Naive thymus-derived CD8-positive, alpha-beta T cell (primary cell): Measurements from ENCODE around the gene EXOSC9. TPM values are rescaled to one million over a fixed set of nuclear protein-coding genes. Genes with fewer than 3 reads are reported as not detected.
A peak's percentile ranks its signal among the peaks of the same experiment; 100 is the strongest.

Experiments used
- ATAC-seq, 2 donors: fragments of 150-1000 bp; cut with Tn5 transposase in 1 of 2; sonication (Bioruptor Pico), chemical (Tn5 transposase) in 1 of 2; 1 replicate in 1 of 2; 2 replicates in 1 of 2; pipeline ENCODE4 v1.10.0; 2021; ENCODE audit warnings: mild to moderate bottlenecking in 2 of 2, moderate library complexity in 2 of 2
- POLR2A ChIA-PET: fragments of 350-600 bp; sonication (Branson Sonifier 250); formaldehyde crosslinking; loops from one replicate; lab custom pipeline; 2021; ENCODE audit warnings: antibody characterized with exemption; lab: Charles Lee
- DNase-seq, 10 donors: peaks; one replicate each; pipeline versions ENCODE4 v3.0.0 to v3.0.0-alpha.2; 2020 to 2022
- H3K27ac Mint-ChIP-seq, 10 donors: one replicate each; pipeline ENCODE4 v1.8.0; 2020 to 2022; ENCODE audit warnings: mild to moderate bottlenecking in 10 of 10, mixed read lengths in 10 of 10, moderate library complexity in 4 of 10, inconsistent platforms in 1 of 10
- H3K27me3 Mint-ChIP-seq, 5 donors: one replicate each; pipeline ENCODE4 v1.8.0; 2021 to 2022; ENCODE audit warnings: mixed read lengths in 5 of 5
- H3K36me3 Mint-ChIP-seq, 3 donors: one replicate each; pipeline ENCODE4 v1.8.0; 2020 to 2022; ENCODE audit warnings: mixed read lengths in 3 of 3, mild to moderate bottlenecking in 2 of 3, inconsistent platforms in 1 of 3
- H3K4me1 Mint-ChIP-seq, 4 donors: one replicate each; pipeline ENCODE4 v1.8.0; 2021 to 2022; ENCODE audit warnings: mixed read lengths in 4 of 4
- H3K4me3 Mint-ChIP-seq, 10 donors: one replicate each; pipeline ENCODE4 v1.8.0; 2020 to 2022; ENCODE audit warnings: mild to moderate bottlenecking in 10 of 10, mixed read lengths in 10 of 10, moderate library complexity in 6 of 10, inconsistent platforms in 1 of 10
- H3K9me3 Mint-ChIP-seq, 9 donors: one replicate each; pipeline ENCODE4 v1.8.0; 2020 to 2022; ENCODE audit warnings: mixed read lengths in 9 of 9, mild to moderate bottlenecking in 3 of 9, inconsistent platforms in 1 of 9, moderate library complexity in 1 of 9
- polyA plus RNA-seq, 3 donors: library from polyadenylated mRNA; unstranded; fragments of 300-500 nt; fragmentation: Illumina TruSeq; gene quantifications; one replicate each; pipeline ENCODE4 v1.2.3, GENCODE V29; 2021
- total RNA-seq, 8 experiments: library from RNA in 2 of 8; stranded (reverse) in 2 of 8; gene quantifications; one replicate each; pipeline ENCODE4 v1.2.3 and lab custom pipeline; 2021 to 2026

Gene EXOSC9
- total and polyA plus RNA-seq, 5 experiments from 2014 or later = 37.0 to 45.7 (median 41.6) TPM

DNA sequence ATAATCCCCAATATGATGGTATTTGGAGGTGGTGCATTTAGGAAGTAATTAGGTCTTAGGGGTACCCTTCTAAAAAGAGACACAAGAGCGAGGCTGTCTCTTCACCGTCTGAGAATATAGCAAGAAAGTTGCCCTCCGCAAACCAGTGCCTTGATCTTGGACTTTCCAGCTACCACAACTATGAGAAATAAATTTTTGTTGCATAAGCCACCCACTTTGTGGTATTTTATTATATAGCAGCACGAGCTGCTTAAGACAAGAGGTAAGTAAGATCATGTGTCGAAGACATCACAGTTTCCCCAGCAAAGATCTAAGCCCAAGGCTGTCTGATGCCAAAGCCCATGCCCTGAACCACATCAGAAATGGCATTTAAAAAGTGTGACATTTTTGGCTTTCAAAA lies 9.6 kb upstream of the EXOSC9 start:
- Mint-ChIP-seq H3K4me1 (peaks cover 0 to 5% (median 3%) of the 10 kb centered on the region in 4 donors), H3K27ac (no peak overlapping the region), H3K27me3 (peaks cover 14 to 33% (median 20%) of the 10 kb centered on the region in 5 donors), H3K9me3 (no peaks in the 10 kb centered on the region), H3K36me3 (no peaks in the 10 kb centered on the region), H3K4me3 (no peak overlapping the region)
- POLR2A ChIA-PET = no interaction called here
- no peak for DNase-seq
- no peak for ATAC-seq

DNA sequence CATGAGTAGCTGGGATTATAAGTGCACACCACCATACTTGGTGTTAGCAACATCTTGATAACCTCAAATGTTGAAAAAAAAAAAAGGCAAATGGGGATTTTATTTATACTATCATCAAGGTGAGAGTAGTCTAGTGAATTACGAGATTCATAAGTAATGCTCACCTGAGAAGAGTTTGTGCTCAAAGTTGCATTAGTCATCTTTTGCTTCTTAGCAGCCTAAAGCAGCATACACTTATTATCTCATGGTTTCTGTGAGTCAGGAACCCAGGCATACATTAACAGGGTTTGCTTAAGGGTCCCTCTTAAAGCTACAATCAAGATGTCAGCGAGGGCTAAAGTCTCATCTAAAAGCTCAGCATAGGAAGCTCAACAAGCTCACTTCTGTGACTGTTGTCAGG lies 8.2 kb upstream of the EXOSC9 start:
- Mint-ChIP-seq H3K27me3 (peaks cover 9 to 25% (median 15%) of the 10 kb centered on the region in 5 donors), H3K36me3 (no peaks in the 10 kb centered on the region), H3K4me3 (no peak overlapping the region), H3K27ac (no peak overlapping the region), H3K9me3 (no peaks in the 10 kb centered on the region), H3K4me1 (peaks cover 0 to 5% (median 3%) of the 10 kb centered on the region in 4 donors)
- ATAC-seq = no peak
- POLR2A ChIA-PET = no interaction called here
- DNase-seq = no peak

DNA sequence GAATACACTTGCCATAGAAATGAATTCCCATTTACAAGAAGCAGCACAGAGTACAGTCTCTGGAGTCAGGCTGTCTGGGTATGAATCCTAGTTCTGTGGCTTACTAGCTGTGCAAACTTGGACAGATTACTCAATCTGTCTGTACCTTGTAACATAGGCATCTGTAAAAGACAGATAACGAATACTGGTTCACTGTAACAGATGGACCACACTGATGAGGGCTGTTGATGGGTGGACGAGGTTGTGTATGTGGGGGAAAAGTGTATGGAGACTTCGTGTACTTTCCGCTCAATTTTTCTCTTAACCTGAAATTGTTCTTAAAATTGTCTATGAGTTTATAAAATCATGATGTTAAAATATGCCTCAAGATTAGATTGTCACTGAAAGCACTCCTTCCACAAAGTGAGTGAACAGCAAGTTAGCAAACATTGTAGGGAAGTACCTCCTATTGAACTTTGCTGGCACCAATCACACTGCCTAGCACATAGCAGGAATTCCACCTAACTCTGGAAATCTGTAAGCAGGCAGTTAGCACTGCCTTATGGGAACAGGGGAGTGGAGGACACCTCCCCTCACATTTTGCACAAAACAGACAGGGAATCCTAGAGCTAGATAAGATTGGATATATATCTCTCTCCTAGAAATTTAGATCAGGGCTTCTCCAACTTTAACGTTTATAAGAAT lies 6.5 kb upstream of the EXOSC9 start:
- POLR2A ChIA-PET = no interaction called here

DNA sequence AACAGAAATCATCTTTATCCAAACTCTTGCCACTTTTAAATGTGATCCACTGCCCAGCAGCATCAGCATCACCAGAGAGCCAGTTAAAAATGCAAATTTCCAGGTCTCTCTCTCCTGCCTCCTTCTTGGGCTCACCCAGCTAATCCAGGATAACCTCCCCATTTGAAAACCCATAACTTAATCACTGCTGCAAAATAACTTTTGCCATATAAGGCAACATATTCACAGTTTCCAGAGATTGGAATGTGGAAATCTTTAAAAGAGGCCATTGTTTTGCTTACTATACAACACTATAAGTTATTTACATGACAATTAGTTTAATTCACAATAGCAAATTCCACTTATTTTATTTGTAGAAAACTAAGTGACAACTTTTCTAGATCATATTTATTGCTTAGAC lies 4.8 kb upstream of the EXOSC9 start:
- Mint-ChIP-seq H3K4me1 (peaks cover 10 to 30% (median 26%) of the 10 kb centered on the region in 4 donors), H3K27ac (no peak overlapping the region), H3K4me3 (no peak overlapping the region), H3K36me3 (peaks cover 0 to 5% (median 4%) of the 10 kb centered on the region in 3 donors), H3K9me3 (no peaks in the 10 kb centered on the region), H3K27me3 (peaks cover 0 to 7% (median 1%) of the 10 kb centered on the region in 5 donors)
- DNase-seq (no peak), ATAC-seq (no peak)
- POLR2A ChIA-PET = no interaction called here

More for the DNA sequence above, 6.5 kb upstream of the EXOSC9 start:
- Mint-ChIP-seq H3K4me3 (no peak overlapping the region), H3K4me1 (peaks cover 2 to 14% (median 10%) of the 10 kb centered on the region in 4 donors), H3K27ac (no peak overlapping the region), H3K36me3 (peaks cover 0 to 2% (median 0%) of the 10 kb centered on the region in 3 donors), H3K27me3 (peaks cover 1 to 11% (median 4%) of the 10 kb centered on the region in 5 donors), H3K9me3 (no peaks in the 10 kb centered on the region)
- ATAC-seq = no peak
- no peak for DNase-seq

DNA sequence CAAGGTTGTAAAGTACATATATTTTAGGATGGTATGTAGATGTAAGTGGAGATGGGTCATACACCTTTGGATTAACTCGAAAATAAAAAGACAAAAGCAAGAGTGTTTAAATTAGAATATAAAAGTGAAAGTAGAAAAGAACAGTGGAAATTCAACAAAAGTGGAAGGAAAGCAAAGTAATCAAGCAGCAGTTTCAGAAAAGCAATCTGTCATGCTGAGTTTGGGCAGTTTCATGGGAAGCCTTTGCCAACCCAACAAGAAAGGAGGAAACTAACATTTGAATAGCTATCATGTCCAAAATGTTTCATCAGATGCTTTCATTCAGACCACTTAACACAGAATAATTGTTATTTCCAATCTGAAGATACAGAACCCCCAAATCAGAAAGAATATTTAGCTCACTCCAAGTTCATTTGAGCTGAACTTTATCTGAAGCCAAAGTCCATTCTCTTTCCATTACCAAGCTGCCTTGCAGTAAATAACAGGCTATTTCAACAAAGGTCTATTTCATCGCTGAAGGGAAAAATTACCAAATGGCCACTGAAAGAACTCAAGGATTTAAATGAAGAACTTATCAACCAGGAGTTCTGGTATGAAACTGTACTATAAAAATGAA lies 1.8 kb upstream of the EXOSC9 start:
- peaks cover 13 to 44% (median 42%) of the 10 kb centered on the region in 4 donors for H3K4me1 Mint-ChIP-seq
- POLR2A ChIA-PET = interaction anchor here (3.8 kb wide), 1 partner anchor 25 kb away, joined by 26 read pairs; the partner anchor contains the start of gene CCNA2
- no peaks in the 10 kb centered on the region for H3K9me3 Mint-ChIP-seq
- peak overlapping the region; percentile 4 to 99 (median 62) for H3K4me3 Mint-ChIP-seq
- ATAC-seq (no peak), DNase-seq (no peak)
- peak overlapping the region; percentile 9 to 100 (median 98) for H3K27ac Mint-ChIP-seq
- peaks cover 0 to 6% (median 0%) of the 10 kb centered on the region in 5 donors for H3K27me3 Mint-ChIP-seq
- H3K36me3 Mint-ChIP-seq = peaks cover 4 to 15% (median 5%) of the 10 kb centered on the region in 3 donors

DNA sequence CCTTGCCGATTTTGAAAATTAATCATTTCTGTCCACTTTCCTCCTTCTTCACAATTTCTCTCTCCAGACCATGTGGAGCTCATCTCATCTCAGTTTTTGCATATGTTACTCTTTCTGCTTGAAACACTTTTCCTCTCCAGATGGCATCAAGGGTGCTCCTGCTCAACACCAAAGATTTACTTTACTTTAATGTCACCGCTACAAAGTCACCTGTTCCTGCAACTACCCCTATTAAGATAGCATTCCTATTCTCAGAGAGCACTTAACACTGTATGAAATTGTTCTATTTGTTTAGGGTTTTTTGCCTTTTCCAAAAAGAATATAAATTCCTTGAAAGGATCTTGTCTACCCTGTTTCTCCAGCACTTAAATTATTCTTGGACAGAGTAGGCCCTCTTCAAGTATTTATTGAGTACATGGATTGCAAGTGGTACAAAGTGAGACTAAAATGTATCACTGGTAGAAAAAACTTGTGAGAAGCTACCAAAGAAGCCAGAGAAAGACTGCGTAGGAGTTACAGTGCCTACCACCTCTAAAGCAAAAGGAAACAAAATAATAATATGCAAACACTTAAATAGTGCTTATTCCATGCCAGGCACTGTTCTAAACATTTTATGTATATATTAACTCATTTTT lies 1.1 kb upstream of the EXOSC9 start:
- no peaks in the 10 kb centered on the region for H3K9me3 Mint-ChIP-seq
- peaks cover 13 to 47% (median 45%) of the 10 kb centered on the region in 4 donors for H3K4me1 Mint-ChIP-seq
- DNase-seq = no peak
- POLR2A ChIA-PET = interaction anchor here (1.7 to 3.8 kb wide), 3 partner anchors 22 to 70 kb away, joined by 5 to 26 read pairs (median 9); partner anchors contain the start of genes BBS7 and CCNA2
- peaks cover 4 to 20% (median 5%) of the 10 kb centered on the region in 3 donors for H3K36me3 Mint-ChIP-seq
- peaks cover 0 to 4% (median 0%) of the 10 kb centered on the region in 5 donors for H3K27me3 Mint-ChIP-seq
- H3K27ac Mint-ChIP-seq = peak overlapping the region; percentile 97 to 100 (median 99)
- ATAC-seq = no peak
- peak overlapping the region; percentile 88 to 99 (median 95) for H3K4me3 Mint-ChIP-seq

DNA sequence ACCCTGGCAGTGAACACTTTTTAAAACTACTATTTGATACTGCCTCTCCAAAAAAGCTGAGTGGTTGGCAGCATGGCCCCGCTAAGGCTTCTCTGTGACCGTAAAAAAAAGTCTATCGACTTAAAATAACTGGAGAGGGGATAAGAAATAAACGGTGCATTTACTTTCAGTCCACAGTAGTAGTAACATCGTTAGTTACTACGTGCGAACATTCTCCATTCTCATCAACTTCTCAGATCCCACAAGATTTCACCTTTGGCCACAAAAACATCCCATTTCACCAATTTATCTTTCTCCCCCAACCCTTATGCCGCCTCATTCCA lies 524 bp upstream of the EXOSC9 start:
- POLR2A ChIA-PET = interaction anchor here (1.3 to 3.8 kb wide), 5 partner anchors 21 to 351 kb away, joined by 3 to 26 read pairs (median 5); partner anchors contain the start of genes BBS7, BLTP1 and CCNA2

DNA sequence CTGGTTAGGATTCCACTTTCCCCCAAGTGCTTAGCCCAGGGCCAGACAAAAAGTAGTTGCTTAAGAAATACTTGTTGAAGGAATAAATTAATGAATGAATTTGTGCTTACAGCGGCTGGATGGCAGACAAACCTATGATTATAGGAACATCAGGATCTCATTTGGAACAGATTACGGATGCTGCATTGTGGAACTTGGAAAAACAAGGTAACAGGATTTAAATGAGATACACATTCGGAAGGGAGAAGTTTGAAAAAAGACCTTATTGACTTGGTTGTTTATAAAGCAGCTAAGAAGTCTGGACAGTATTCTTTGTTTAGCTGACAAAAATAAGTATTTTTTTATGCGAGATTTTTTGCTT lies 572 bp downstream of the EXOSC9 start:
- ATAC-seq (no peak), DNase-seq (no peak)
- H3K27me3 Mint-ChIP-seq = peaks cover 0 to 4% (median 0%) of the 10 kb centered on the region in 5 donors
- peaks cover 5 to 37% (median 15%) of the 10 kb centered on the region in 3 donors for H3K36me3 Mint-ChIP-seq
- peaks cover 11 to 52% (median 43%) of the 10 kb centered on the region in 4 donors for H3K4me1 Mint-ChIP-seq
- peak overlapping the region; percentile 88 to 99 (median 95) for H3K4me3 Mint-ChIP-seq
- H3K27ac Mint-ChIP-seq = peak overlapping the region; percentile 97 to 100 (median 99)
- POLR2A ChIA-PET = interaction anchor here (1.3 to 3.8 kb wide), 4 partner anchors 20 to 350 kb away, joined by 3 to 26 read pairs (median 6); partner anchors contain the start of genes BLTP1 and CCNA2
- H3K9me3 Mint-ChIP-seq = no peaks in the 10 kb centered on the region

More for the DNA sequence above, 524 bp upstream of the EXOSC9 start:
- H3K27me3 Mint-ChIP-seq = peaks cover 0 to 4% (median 0%) of the 10 kb centered on the region in 5 donors
- H3K4me3 Mint-ChIP-seq = peak overlapping the region; percentile 88 to 99 (median 95)
- H3K4me1 Mint-ChIP-seq = peaks cover 11 to 52% (median 44%) of the 10 kb centered on the region in 4 donors
- no peaks in the 10 kb centered on the region for H3K9me3 Mint-ChIP-seq
- DNase-seq (no peak), ATAC-seq (peak; percentile 37 to 38)
- H3K36me3 Mint-ChIP-seq = peaks cover 5 to 26% (median 9%) of the 10 kb centered on the region in 3 donors
- H3K27ac Mint-ChIP-seq = peak overlapping the region; percentile 97 to 100 (median 99)

DNA sequence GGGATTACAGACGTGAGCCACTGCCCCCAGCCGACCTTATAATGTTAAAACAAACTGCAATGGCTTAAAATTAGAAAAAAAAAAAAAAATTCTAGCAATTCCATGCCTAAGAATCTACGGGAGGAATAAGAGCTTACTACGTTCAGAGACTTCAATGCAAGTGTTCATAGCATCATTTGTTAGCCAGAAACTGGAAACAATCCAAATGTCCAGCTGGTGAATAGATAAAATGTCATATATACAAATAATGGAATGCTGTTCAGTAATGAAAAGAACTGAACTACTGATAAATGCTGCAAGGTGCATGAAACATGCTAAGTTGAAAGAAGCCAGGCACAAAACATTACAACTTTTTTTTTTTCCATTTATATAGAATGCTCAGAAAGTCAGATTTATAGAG lies 5.3 kb downstream of the EXOSC9 start:
- DNase-seq (no peak), ATAC-seq (no peak)
- Mint-ChIP-seq H3K9me3 (no peaks in the 10 kb centered on the region), H3K27me3 (no peaks in the 10 kb centered on the region), H3K27ac (peak overlapping the region in 1 of 10 donors; percentile 40), H3K4me3 (no peak overlapping the region), H3K36me3 (peaks cover 0 to 79% (median 23%) of the 10 kb centered on the region in 3 donors), H3K4me1 (peaks cover 5 to 33% (median 23%) of the 10 kb centered on the region in 4 donors)
- POLR2A ChIA-PET = interaction anchor here (0.7 kb wide), 1 partner anchor 988 kb away, joined by 3 read pairs; no protein-coding TSS in a partner anchor

DNA sequence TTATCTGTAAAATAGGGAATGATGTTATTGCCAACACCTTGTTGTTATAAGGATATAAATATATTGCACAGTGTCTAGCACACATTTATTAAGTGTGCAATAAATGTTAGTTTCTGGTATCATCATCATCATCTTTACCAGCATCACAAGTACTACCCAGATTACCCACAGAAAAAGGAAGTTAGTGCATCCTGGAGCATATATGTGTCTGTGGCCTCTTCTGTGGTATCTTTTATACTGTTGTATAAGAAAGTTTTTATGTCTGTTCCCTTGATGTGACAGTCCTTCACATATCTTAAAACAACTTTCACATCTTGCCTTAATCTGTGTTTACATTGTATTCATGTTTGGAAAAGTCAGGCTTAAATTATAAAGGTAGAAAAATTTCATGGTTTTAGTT lies 10.0 kb downstream of the EXOSC9 start:
- Mint-ChIP-seq H3K27me3 (no peaks in the 10 kb centered on the region), H3K9me3 (no peaks in the 10 kb centered on the region), H3K36me3 (peaks cover 3 to 89% (median 24%) of the 10 kb centered on the region in 3 donors), H3K4me3 (no peak overlapping the region), H3K27ac (peak overlapping the region in 5 of 10 donors; percentile 5 to 73 (median 11)), H3K4me1 (peaks cover 0 to 14% (median 4%) of the 10 kb centered on the region in 4 donors)
- POLR2A ChIA-PET = no interaction called here
- DNase-seq = no peak
- ATAC-seq = no peak

DNA sequence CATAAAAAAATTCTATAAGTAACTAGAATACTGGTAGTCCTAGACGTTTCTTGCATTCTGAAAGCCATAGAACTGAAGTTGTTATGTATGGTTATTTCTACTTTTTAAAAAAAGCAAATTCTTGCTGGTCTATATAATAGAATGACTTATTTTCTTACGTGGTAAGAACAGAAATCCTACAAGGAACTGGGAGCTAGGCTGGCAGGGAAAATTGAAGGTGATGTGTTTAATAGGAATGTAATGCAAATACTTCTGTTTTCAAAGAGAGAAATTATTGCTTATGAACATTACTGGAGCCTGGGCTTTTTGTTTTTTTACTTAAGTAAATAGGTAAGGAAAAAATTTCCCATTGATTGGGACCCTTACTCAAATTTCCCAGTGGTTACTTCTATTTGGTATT lies 13.6 kb downstream of the EXOSC9 start:
- no peaks in the 10 kb centered on the region for H3K27me3 Mint-ChIP-seq
- H3K9me3 Mint-ChIP-seq = no peaks in the 10 kb centered on the region
- H3K4me1 Mint-ChIP-seq = peaks cover 0 to 9% (median 3%) of the 10 kb centered on the region in 4 donors
- DNase-seq (no peak), ATAC-seq (no peak)
- POLR2A ChIA-PET = no interaction called here
- H3K4me3 Mint-ChIP-seq = no peak overlapping the region
- H3K36me3 Mint-ChIP-seq = peaks cover 3 to 85% (median 14%) of the 10 kb centered on the region in 3 donors
- H3K27ac Mint-ChIP-seq = peak overlapping the region in 1 of 10 donors; percentile 18

DNA sequence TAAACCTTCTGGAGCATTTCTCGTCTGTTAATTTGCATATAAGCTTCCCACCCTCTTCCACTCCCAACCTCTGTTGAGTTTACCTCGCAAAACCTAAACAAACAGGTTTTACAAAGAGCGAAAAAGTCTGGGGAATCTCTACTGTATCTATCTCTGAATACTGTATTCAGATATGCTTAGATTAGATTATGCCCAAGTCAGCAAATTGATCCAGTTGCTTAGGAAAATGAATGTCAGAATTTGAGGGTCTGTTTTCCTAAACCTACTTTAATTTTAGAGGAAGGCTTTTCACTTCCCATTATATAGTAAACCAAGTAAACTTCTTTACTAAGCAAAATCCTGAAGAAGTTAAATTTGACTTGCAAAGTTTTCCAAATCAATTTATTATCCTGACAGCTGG lies 15.9 kb downstream of the EXOSC9 start:
- Mint-ChIP-seq H3K9me3 (no peaks in the 10 kb centered on the region), H3K4me1 (peaks cover 0 to 3% (median 0%) of the 10 kb centered on the region in 4 donors), H3K36me3 (peaks cover 3 to 64% (median 7%) of the 10 kb centered on the region in 3 donors), H3K27ac (no peak overlapping the region), H3K4me3 (no peak overlapping the region), H3K27me3 (no peaks in the 10 kb centered on the region)
- ATAC-seq (no peak), DNase-seq (no peak)
- POLR2A ChIA-PET = no interaction called here
